ENCODE data around the gene COMMD10.
A peak's percentile ranks its signal among the peaks of the same experiment; 100 is the strongest.
"Not testable (repeated sequence)": the region's sequence is repeated elsewhere in the genome, so short reads cannot be mapped to it uniquely, and the experiment has no call there.

The COMMD10 gene

DNA sequence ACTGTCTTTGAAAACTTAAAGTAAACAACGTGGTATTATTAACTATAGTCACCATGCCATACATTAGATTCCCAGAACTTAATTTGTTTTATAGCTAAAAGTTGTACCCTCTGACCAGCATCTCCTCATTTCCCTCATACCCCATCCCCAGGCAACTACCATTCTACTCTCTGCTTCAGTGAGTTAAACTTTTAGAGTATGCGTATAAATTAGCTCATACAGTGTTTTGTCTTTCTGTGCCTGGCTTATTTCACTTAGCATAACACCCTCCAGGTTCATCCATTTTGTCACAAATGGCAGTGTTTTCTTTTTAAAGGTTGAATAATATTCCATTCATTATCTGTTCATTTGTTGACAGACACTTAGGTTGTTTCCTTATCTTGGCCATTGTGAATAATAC, 14.2 kb downstream of the COMMD10 start:
- DNase-seq (ENCODE audit: low spot score), result no peak

GRCh38 chr5:116104941-116105340, 20.1 kb downstream of the COMMD10 start:
- not testable (repeated sequence) for DNase-seq (ENCODE audit: low spot score)

GRCh38 chr5:116115163-116115562, 30.3 kb downstream of the COMMD10 start:
- DNase-seq (ENCODE audit: low spot score), result no peak

DNA sequence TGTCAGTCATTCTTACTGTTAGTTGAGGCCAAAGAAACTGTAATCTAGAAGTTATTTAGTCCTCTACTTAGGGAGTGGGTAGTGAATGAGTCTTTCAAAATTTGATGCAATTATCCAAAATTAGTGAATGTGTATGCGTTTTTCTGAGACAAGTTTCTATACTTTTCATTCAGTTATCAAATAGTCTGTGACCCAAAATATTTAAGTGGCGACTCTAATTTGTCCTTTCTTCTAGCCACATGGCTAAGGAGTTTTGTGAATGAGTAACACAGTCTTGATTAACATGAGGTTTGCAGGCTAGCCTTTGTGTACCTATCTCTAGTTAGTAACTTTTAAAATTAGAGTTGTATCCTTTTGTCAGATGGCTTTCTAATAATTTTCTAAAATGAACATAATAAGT, 45.6 kb downstream of the COMMD10 start:
- no peak for DNase-seq (ENCODE audit: low spot score)

GRCh38 chr5:116130976-116131375, 46.2 kb downstream of the COMMD10 start:
- DNase-seq (ENCODE audit: low spot score), result no peak

GRCh38 chr5:116133281-116133680, 48.5 kb downstream of the COMMD10 start:
- DNase-seq (ENCODE audit: low spot score), result no peak

DNA sequence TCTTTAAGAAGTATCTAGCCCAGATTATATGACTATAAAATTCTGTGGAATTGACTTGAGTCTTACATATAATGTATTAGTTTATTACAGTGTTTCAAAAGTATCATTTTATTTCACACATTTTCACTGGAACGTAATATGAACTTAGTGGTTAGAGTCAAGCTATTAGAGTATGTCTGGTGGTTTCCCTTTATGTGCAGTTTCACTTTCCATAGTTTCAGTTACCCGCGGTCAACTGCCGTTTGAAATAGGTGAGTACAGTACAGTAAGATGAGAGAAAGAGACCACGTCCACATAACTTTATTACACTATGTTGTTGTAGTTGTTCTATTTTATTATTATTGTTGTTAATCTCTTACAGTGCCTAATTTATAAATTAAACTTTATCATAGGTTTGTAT, 50.5 kb downstream of the COMMD10 start:
- DNase-seq (ENCODE audit: low spot score), result no peak

- DNase-seq (ENCODE audit: low spot score), result peak; percentile 18
Measured at GRCh38 chr5:116137544-116138378, 52.9 kb downstream of the COMMD10 start.

GRCh38 chr5:116142495-116142894, 57.7 kb downstream of the COMMD10 start:
- no peak for DNase-seq (ENCODE audit: low spot score)

- no peak for DNase-seq (ENCODE audit: low spot score)
Measured at GRCh38 chr5:116144103-116144502, 59.3 kb downstream of the COMMD10 start.

DNA sequence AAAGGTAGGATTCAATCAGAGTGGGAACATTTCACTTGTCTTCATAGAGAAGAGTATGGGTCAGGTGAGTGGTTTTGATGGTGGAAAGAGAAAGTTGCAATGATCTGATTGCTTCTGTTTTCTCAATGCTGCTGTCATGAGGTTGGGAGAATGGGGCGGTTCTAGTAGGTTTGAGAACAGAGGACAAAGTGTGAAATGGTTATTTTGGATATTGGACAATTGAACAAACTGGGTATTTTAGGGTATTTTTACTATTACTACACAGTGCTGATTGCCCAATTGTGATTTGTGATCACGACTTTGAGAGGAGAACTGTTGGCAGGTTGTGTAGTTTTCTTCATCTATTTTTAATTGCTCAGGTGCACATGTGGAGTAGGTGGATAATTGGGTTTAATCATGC, 60.2 kb downstream of the COMMD10 start:
- DNase-seq (ENCODE audit: low spot score), result no peak

DNA sequence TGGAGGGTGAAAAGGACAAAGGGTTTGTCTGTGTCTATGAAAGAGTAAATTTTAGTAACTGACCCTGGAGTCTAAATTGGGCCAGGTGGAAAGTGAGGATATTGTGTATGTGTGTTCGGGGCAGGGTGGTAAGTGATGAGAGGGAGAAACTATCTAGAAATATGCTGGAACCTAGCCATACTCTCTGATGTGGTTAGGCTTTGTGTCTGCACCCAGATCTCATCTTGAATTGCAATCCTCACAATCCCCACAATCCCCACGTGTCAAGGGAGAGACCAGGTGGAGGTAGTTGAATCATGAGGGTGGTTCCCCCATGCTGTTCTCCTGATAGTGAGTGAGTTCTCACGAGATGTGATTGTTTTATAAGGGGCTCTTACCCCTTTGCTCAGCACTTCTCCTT, 60.6 kb downstream of the COMMD10 start:
- no peak for DNase-seq (ENCODE audit: low spot score)

- no peak for DNase-seq (ENCODE audit: low spot score)
Measured at GRCh38 chr5:116152169-116152568, 67.3 kb downstream of the COMMD10 start.

GRCh38 chr5:116153687-116154174, 68.9 kb downstream of the COMMD10 start:
- DNase-seq (ENCODE audit: low spot score), result no peak

DNA sequence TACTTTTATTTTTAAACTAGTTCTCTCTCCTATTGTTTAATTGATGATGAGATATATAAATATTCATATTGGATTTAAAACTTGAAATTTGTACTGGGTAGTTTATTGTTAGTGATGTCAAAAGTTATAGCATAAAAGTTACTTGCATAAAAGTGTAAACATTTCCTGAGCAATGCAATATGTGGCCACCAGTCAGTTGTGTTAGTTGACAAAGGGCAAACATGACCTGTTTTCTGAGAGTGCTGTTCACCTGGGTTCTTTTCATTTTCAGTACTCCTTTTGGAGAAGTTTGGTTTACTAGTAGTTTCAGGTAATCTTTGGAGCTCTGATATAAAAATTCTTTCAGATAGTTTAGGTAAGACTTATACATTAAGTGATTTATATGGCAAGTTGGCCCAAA, 69.4 kb downstream of the COMMD10 start:
- no peak for DNase-seq (ENCODE audit: low spot score)

GRCh38 chr5:116154931-116155330, 70.1 kb downstream of the COMMD10 start:
- DNase-seq (ENCODE audit: low spot score), result no peak

DNA sequence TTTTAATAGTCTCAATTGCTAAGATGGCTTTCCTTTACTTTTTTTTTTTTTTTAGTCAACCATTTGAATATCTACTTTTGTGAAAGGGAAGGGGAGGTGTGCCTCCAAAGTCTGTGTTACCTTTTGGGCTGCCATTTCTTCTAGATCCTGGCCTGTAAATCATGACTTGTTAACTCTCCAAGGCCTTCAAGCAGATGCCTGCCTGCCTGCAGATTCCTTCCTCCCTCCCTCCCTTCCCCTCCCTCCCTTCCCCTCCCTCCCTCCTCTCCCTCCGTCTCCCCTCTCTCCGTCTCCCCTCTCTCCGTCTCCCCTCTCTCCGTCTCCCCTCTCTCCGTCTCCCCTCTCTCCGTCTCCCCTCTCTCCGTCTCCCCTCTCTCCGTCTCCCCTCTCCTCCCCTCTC, 73.1 kb downstream of the COMMD10 start:
- DNase-seq (ENCODE audit: low spot score), result no peak

DNA sequence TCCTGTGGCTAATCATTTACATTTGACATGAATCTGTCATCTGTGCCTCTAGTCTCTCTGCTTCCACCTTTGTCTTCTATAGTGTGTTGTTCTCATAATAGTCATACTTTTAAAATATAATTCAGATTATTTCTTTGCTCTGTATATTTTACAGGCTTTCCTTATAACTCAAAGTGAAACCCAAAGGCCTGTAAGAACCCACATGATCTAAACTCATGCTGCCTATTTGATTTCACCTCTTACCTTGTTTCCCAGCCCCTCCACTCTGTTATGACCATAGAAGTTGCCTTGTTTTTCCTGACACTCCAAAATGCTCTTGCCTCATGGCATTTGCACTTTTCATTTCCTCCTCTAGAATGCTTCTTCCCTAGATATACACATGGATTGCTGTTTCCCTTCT, 74.2 kb downstream of the COMMD10 start:
- no peak for DNase-seq (ENCODE audit: low spot score)

DNA sequence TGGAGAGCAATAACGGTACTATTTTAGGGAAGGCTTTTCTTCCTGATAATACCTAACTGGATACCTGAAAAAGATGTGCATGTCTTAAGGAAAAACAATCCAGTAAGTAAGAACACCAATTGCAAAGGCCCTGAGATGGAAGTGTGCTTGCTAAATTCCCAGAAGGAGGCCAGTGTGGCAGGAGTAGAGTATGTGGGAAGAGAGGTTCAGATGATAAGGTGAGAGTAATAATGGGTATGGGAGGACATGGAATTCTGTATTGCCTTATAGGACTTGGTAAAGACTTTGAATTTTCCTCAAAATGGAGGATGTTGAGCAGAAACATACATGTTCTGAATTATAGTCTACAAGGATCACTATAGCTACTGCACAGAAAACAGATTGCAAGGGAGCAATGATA, 89.3 kb downstream of the COMMD10 start:
- no peak for DNase-seq (ENCODE audit: low spot score)

DNA sequence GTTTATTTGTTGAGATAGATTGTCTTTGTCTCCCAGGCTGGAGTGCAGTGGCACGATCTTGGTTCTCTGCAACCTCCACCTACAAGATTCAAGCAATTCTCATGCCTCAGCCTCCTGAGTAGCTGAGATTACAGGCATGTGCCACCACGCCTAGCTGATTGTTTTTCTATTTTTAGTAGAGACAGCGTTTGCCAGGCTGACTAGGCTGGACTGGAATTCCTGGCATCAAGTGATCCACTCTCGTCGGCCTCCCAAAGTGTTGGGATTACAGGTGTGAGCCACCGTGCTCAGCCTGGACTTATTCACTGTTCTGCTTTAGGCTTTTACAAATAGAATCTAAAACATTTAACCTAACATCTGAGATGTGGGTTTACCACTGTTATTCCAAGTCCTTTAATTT, 91.3 kb downstream of the COMMD10 start:
- no peak for DNase-seq (ENCODE audit: low spot score)

DNA sequence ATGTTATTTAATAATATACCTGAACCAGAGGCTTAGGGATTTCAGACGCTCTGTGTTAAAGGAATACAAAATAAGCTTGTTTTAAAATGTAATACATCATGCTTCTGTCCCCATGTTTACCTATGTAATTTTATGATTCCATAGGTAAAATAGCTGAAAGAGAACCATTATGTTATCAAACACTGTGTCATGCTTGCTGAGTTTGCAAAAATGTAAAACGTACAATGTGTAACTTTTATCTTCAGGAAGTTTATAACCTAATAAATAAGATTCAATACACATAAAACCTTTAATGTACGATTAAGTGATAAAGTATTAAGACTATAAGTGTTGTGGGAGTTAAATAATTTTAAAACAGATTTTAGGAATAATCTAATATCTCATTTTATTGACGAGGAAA, 94.1 kb downstream of the COMMD10 start:
- DNase-seq (ENCODE audit: low spot score), result no peak

DNA sequence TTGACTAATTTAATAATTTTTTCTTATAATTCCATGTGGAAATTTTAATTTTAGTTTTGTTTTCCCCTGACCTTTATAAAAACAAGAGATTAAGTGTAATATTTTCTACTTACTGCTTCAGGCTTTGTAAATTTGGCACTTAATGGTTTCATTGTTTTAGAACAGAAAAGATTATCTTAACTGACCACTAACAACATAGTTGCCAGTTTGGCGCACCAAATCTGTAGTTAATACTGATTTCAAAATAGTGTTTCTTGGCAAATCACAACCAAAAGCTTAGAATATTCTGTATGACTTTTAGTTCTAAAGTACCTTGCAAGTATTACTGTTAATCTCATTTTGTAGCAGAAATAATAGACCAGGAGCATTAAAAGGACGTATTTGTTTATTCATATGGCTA, 124.3 kb downstream of the COMMD10 start:
- DNase-seq (ENCODE audit: low spot score), result no peak

GRCh38 chr5:116212225-116212624, 127.4 kb downstream of the COMMD10 start:
- DNase-seq (ENCODE audit: low spot score), result no peak

GRCh38 chr5:116216246-116216645, 131.4 kb downstream of the COMMD10 start:
- no peak for DNase-seq (ENCODE audit: low spot score)
